Natural killer cell (primary cell): Measurements from ENCODE around the gene DNAJC5. TPM values are rescaled to one million over a fixed set of nuclear protein-coding genes. Genes with fewer than 3 reads are reported as not detected.
A peak's percentile ranks its signal among the peaks of the same experiment; 100 is the strongest.

Source experiments
- ATAC-seq, 3 donors: fragments of 150-1000 bp in 2 of 3; fragments of 200-7000 bp in 1 of 3; cut with Tn5 transposase; 1 replicate in 1 of 3; 2 replicates in 2 of 3; pipeline ENCODE4 v1.10.0; 2021; ENCODE audit warnings: mild to moderate bottlenecking in 2 of 3, moderate library complexity in 2 of 3
- DNase-seq, 2 donors: peaks; one replicate each; pipeline versions ENCODE4 v3.0.0 to v3.0.0-alpha.2; 2013 to 2021; ENCODE audit warnings: mixed read lengths in 1 of 2
- H3K27ac ChIP-seq: one replicate; pipeline ENCODE4 v1.5.1; 2013; ENCODE audit warnings: mild to moderate bottlenecking, low read length
- H3K27me3 ChIP-seq: one replicate; pipeline ENCODE4 v1.6.1; 2013; ENCODE audit warnings: low read length; ENCODE audit not compliant: control insufficient read depth, insufficient read depth
- H3K36me3 ChIP-seq: one replicate; pipeline ENCODE4 v1.6.1; 2013; ENCODE audit warnings: low read length; ENCODE audit not compliant: control insufficient read depth, insufficient read depth
- H3K4me1 ChIP-seq: one replicate; pipeline ENCODE4 v1.6.1; 2013; ENCODE audit warnings: low read length; ENCODE audit not compliant: control insufficient read depth, insufficient read depth
- H3K4me3 ChIP-seq: one replicate; pipeline ENCODE4 v1.5.1; 2013; ENCODE audit warnings: low read length
- H3K9me3 ChIP-seq: one replicate; pipeline ENCODE4 v1.6.1; 2013; ENCODE audit warnings: low read length; ENCODE audit not compliant: control insufficient read depth, insufficient read depth
- H3K27ac Mint-ChIP-seq, 2 donors: one replicate each; pipeline ENCODE4 v1.8.0; 2022; ENCODE audit warnings: mild to moderate bottlenecking in 2 of 2, mixed read lengths in 2 of 2, moderate library complexity in 1 of 2
- H3K27me3 Mint-ChIP-seq, 2 donors: one replicate each; pipeline ENCODE4 v1.8.0; 2022; ENCODE audit warnings: low read depth in 2 of 2, mixed read lengths in 2 of 2
- H3K36me3 Mint-ChIP-seq: one replicate; pipeline ENCODE4 v1.8.0; 2022; ENCODE audit warnings: mixed read lengths
- H3K4me1 Mint-ChIP-seq, 2 donors: one replicate each; pipeline ENCODE4 v1.8.0; 2022; ENCODE audit warnings: mixed read lengths in 2 of 2
- H3K4me3 Mint-ChIP-seq: one replicate; pipeline ENCODE4 v1.8.0; 2022; ENCODE audit warnings: mild to moderate bottlenecking, moderate library complexity, mixed read lengths
- H3K9me3 Mint-ChIP-seq, 2 donors: one replicate each; pipeline ENCODE4 v1.8.0; 2022; ENCODE audit warnings: mixed read lengths in 2 of 2
- WGBS: methylation state at CpG from one replicate; pipeline ENCODE4 v1.1.7; 2013; ENCODE audit warnings: missing lambda C conversion rate; ENCODE audit not compliant: insufficient coverage; 5-methylcytosine and 5-hydroxymethylcytosine counted together
- intact Hi-C: fragments of 100-400 bp; cut with micrococcal nuclease; formaldehyde crosslinking; loops from one replicate; pipeline ENCODE4 v1.14.2; 2022
- total RNA-seq, 4 donors: library from RNA; stranded (reverse); fragments of 120-200 nt in 1 of 4; gene quantifications; one replicate each; pipeline versions ENCODE4 v1.2.3 to v1.2.4, GENCODE V29; 2013 to 2022
- TF ChIP-seq, protein P1 (sequence below): fragments of 200-600 bp; IDR thresholded peaks from one replicate; pipeline ENCODE4 v1.8.0; 2022; ENCODE audit warnings: antibody characterized with exemption

Gene DNAJC5
- total RNA-seq, 3 donors from 2014 or later (not counting 1 experiment from before 2014, with no cell fraction given): 27.5 to 45.1 (median 42.8) TPM

DNA sequence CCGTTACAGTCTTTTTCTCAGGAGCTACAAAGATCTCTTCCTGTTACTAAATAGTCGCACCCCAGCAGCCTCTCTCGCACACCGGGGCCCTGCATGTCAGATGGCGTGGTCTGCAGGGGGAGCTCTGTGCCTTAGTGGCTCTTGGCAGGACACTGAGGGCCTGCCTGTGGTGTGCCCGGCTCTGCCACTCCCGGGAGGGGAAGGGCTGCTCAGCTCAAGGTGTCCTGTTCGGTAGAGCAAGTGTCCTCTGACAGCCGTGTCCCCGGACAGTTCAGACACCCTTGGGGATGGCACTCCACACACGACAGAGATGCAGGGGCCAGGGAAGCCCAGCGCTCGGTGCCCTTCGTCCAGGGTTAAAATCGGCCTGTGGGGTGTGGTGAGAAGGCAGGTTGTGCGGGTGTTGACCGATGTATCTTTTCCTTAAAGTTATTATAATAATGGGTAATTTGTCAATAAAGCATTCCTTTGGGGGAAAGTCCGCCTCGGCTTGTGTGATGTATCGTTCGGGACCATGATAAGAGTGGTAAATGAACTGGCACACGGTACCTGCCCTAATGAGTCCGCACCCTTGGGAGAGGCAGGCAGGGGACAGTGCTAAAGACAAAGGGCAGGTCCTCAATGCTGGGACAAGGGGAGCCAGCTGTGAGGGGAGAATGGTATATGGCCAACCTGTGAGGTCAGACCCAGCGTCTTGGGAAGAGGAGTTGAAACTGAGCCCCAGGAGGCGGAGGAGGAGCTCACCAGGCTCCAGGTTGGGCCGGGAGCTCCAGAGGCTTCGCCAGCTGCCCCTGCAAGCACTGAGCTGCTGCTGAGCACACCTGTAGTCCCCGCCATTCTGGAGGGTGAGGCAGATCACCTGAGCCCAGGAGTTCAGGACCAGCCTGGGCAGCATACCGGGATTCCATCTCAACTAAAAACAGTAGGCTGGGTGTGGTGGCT is 3.6 kb upstream of the DNAJC5 start:
- intact Hi-C loops: no loop called here
- TF ChIP-seq, protein P1, sequence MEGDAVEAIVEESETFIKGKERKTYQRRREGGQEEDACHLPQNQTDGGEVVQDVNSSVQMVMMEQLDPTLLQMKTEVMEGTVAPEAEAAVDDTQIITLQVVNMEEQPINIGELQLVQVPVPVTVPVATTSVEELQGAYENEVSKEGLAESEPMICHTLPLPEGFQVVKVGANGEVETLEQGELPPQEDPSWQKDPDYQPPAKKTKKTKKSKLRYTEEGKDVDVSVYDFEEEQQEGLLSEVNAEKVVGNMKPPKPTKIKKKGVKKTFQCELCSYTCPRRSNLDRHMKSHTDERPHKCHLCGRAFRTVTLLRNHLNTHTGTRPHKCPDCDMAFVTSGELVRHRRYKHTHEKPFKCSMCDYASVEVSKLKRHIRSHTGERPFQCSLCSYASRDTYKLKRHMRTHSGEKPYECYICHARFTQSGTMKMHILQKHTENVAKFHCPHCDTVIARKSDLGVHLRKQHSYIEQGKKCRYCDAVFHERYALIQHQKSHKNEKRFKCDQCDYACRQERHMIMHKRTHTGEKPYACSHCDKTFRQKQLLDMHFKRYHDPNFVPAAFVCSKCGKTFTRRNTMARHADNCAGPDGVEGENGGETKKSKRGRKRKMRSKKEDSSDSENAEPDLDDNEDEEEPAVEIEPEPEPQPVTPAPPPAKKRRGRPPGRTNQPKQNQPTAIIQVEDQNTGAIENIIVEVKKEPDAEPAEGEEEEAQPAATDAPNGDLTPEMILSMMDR: no peak
- Mint-ChIP-seq H3K4me3 (no peak overlapping the region), H3K4me1 (peaks cover 13 to 15% of the 10 kb centered on the region in 2 donors), H3K9me3 (no peaks in the 10 kb centered on the region), H3K27me3 (no peaks in the 10 kb centered on the region), H3K27ac (no peak overlapping the region), H3K36me3 (no peaks in the 10 kb centered on the region)
- Histone ChIP-seq H3K4me3 (no peak overlapping the region), H3K27me3 (no peaks in the 10 kb centered on the region), H3K36me3 (peaks cover 32% of the 10 kb centered on the region), H3K4me1 (peaks cover 12% of the 10 kb centered on the region), H3K9me3 (no peaks in the 10 kb centered on the region), H3K27ac (no peak overlapping the region)
- no peak for DNase-seq
- ATAC-seq: no peak
- 93% methylated on average over 29 of the region's 29 CpGs for WGBS

DNA sequence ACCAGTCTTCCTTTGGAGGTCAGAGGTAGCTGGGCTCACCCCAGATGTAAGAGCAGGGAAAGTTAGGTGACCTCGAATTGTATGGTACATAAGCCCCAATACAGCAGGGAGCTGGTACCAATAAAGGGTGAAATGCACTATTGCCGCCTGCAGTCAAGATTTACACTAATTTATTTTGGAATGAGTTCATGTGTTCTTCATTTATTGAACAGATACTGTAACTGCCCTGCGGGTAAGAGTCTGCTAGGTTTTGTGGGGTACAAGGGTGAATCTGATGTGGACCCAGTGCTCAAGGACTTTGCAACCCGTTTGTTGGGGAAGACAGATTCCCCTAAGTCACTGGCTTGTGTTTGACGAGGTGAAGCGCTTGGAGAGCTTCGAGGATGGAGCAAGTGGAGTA is 2.5 kb upstream of the DNAJC5 start:
- TF ChIP-seq, protein P1: no peak
- H3K4me1 ChIP-seq: peaks cover 23% of the 10 kb centered on the region
- H3K9me3 Mint-ChIP-seq: no peaks in the 10 kb centered on the region
- no peaks in the 10 kb centered on the region for H3K27me3 ChIP-seq
- no peaks in the 10 kb centered on the region for H3K27me3 Mint-ChIP-seq
- WGBS: 93% methylated on average over 7 of the region's 7 CpGs
- H3K9me3 ChIP-seq: no peaks in the 10 kb centered on the region
- H3K4me1 Mint-ChIP-seq: peaks cover 21 to 22% of the 10 kb centered on the region in 2 donors
- H3K36me3 Mint-ChIP-seq: no peaks in the 10 kb centered on the region
- intact Hi-C loops: no loop called here
- H3K27ac ChIP-seq: no peak overlapping the region
- DNase-seq (no peak), ATAC-seq (no peak)
- peaks cover 28% of the 10 kb centered on the region for H3K36me3 ChIP-seq
- no peak overlapping the region for H3K27ac Mint-ChIP-seq
- no peak overlapping the region for H3K4me3 ChIP-seq
- no peak overlapping the region for H3K4me3 Mint-ChIP-seq

DNA sequence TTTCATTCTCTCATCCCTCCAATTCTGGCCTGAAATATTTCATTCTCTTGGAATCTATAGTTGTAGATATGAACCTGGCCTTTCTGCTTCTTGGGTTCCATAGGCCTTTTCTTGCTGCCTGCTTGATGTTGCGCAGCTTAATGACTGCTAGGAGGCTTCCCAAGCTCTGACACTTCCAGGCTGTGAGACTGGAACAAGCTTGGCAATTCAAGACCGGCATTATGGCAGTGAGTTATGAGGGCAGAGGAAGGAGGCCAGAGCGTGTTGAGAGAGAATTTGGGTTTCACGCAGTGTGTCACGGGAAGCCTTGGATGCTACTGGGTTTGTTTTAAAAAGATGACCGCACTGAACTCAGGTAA is 948 bp upstream of the DNAJC5 start:
- no peaks in the 10 kb centered on the region for H3K27me3 Mint-ChIP-seq
- no peaks in the 10 kb centered on the region for H3K9me3 Mint-ChIP-seq
- TF ChIP-seq, protein P1: no peak
- intact Hi-C loops: no loop called here
- WGBS: 55% methylated on average over 6 of the region's 6 CpGs
- H3K4me1 Mint-ChIP-seq: peaks cover 34% of the 10 kb centered on the region in 2 donors
- Histone ChIP-seq H3K4me1 (peaks cover 33% of the 10 kb centered on the region), H3K9me3 (no peaks in the 10 kb centered on the region), H3K27me3 (no peaks in the 10 kb centered on the region), H3K4me3 (no peak overlapping the region), H3K27ac (no peak overlapping the region), H3K36me3 (peaks cover 22% of the 10 kb centered on the region)
- DNase-seq: no peak
- no peak for ATAC-seq
- H3K27ac Mint-ChIP-seq: peak overlapping the region; percentile 79 to 86
- H3K36me3 Mint-ChIP-seq: no peaks in the 10 kb centered on the region
- peak overlapping the region; percentile 90 for H3K4me3 Mint-ChIP-seq
